HG03354 (cell line): ENCODE data around the gene MRAP.
"Not testable (repeated sequence)": the region's sequence is repeated elsewhere in the genome, so short reads cannot be mapped to it uniquely, and the experiment has no call there.

Source experiments
- ATAC-seq: cut with Tn5 transposase; IDR thresholded peaks from one replicate; pipeline ENCODE4 v1.9.1; 2021; ENCODE audit warnings: mild to moderate bottlenecking; ENCODE audit not compliant: unreplicated experiment, poor library complexity, severe bottlenecking

Gene MRAP

DNA sequence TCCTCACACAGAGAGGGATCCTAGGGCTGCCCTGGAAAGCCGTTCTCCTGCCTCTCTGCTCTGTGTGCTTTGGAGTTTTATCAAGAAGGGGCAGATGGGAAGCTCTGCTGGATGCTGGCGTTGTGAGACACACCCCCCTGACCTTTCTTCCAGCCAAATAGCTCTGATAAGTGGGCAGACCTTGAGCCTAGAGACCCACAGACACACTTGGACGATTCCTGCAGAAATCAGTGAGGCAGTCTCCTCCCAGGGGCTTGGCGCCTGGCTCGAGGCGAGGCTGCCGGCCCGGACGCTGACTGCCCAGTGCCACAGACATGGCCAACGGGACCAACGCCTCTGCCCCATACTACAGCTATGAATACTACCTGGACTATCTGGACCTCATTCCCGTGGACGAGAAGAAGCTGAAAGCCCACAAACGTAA lies at the start of gene MRAP:
Gene MRAP (plus strand): TSS at position 198 of the 424 bp plus-strand sequence. CDS start 117 bp downstream, at position 315.
- no peak for ATAC-seq

DNA sequence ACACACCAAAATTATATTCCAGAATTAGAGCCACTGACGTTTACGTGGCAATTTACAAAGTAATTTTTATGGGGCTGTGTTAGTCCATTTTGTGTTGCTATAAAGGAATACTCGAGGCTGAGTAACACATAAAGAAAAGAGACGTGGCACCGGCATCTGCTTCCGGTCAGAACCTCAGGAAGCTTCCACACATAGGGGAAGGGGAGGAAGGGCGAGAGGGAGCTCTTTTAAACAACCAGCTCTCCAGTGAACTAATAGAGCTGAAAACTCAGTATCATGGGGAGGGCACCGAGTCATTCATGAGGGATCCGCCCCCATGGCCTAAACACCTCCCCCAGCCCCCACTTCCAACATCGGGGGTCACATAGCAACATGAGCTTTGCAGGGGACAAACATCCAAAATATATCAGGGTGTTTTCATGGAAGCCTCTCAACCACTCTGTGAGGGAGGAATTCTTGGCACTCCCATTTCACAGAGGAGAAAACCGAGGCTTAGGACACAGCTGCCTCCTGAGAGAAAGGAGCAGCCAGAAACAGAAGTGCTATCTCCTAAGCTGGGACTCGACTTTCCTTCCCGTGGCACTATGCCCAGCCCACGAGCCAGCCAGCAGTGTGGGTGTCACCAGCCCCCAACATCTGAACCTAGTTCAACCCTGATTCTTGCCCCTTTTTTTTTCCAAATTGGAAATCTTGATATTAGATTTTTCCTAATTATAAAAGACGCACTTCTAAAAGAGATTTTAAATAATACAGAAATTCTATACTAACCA lies 49.0 kb upstream of the MRAP start:
- no peak for ATAC-seq

DNA sequence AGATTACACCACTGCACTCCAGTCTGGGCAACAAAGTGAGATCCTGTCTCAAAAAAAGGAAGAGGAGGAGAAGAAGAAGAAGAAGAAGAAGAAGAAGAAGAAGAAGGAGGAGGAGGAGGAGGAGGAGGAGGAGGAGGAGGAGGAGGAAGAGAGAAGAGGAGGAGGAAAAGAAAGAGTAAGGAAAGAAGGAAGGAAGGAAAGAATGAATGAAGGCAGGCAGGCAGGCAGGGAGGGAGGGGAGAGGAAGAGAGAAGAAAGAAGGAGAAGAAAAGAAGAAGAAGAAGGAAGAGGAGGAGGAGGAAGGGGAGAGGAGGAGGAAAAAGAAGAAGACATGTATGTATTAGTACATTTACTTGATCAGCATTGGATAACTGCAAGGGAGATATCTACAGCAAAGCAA lies 46.5 kb upstream of the MRAP start:
- no peak for ATAC-seq

DNA sequence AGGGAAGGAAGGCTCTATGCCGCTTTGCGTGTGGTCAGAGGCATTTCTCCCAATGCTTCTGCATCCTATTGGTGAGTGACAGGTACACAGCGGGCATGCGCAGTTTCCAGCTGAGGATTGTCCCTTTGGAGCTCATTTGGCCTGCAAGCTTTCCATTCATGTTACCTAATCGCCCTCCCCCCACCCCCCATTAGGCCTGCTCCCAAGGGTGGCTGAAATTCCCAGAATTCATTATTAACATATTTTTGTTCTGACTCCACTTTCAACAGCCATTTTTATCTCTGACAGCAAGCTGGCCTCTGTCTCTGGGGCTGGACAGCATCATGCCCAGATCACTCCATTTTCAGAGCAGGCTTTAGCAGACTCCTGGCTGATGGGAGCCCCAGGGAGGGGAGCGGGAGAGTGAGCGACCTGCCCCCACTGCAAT lies 45.4 kb upstream of the MRAP start:
- ATAC-seq: no peak

DNA sequence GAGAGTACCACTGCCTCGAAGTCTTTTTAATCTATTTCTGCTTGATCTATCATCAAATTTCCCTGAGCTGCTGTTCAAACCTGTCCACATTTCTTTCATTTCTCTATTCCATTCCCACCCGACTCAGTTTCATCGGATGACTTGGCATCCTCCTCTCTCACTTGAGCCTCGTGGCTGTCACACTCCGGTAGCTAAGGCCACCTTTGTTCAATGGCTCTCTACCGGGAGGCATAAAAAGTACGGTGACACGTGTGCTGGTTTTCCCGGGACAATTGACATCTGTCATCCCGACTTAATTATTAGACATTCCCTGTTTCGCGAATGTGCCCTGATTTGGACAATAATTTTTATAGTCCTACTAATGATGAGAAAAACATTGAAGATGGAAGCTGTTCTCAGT lies 42.4 kb upstream of the MRAP start:
- ATAC-seq: no peak

DNA sequence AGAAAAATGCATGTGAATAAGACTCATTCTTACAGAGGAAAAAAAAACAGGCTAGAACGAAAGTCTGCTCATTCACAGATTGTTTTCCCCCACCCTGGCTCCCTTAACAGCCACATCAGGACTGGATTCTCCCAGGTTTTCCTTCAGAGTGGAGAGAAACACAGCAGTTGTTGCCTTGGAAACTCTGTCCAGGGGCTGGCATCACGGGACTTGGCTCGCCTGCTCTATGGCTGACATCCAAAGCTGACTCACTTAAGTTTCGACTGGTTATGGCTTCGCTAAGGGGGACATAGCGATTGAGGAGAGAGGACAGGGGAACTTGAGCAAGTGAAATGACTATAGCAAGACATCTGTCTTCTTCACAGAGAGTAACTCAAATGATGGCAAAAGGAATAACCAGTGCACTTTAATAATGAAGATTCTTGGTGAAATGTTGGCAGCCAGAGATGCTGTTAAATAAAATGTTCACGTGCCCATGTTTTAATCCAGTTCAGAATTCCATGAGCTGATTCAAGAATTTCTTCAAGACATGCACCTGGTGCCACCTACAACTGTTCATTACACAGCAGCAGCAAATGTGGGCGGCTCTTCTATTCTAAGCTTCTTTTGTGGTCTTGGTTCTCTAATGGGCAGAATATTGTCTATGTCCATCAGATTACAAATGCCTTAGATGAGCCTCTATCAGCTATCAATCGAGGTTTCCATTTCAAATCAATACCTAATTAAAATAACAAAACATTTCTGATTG lies 41.6 kb upstream of the MRAP start:
- ATAC-seq: no peak

DNA sequence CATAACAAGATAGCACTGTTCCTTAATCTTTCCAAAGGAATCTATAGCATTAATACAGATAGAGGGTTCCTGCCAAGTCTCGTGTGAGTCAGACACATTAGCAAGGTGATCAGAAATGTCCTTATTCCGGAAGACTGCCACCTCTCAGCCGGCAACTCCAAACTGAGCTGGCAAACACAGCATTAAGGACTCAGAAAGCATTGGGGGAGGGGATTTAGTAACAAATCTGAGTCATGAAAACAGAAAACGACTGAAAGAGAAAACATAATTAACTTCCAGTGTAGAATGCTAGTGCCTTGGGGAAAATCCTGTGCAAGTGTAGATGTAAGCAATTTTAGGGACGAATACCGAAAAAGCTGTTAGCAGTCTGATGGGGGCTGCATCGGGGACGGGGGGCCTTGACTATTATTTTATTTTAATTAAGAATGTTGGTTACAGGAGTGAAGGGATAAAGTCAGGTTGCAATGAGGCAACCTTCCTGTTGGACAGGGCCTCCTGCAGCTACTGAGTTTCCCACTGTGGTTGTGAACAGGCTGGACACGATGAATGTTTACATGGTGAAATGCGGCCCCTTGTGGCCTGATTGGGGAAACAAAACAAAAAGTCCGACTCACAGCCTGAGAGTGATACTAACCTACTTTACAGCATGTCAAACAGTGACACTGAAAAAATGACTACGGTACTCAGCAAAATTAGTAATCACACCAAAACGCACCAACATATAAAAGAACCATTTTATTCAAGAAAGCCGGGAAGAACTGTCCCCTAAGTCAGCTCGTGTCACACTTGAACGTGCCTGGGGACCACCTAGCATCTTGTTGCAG lies 40.5 kb upstream of the MRAP start:
- peak; percentile 78 for ATAC-seq

DNA sequence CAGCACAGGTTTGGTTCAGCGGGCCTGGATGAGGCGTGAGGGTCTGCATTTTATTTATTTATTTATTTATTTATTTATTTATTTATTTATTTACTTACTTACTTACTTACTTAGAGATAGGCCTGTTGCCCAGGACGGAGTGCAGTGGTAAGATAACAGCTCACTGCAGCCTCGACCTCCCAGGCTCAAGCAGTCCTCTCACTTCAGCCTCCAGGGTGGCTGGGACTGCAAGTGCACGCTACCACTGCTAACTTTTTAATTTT lies 39.9 kb upstream of the MRAP start:
- not testable (repeated sequence) for ATAC-seq

DNA sequence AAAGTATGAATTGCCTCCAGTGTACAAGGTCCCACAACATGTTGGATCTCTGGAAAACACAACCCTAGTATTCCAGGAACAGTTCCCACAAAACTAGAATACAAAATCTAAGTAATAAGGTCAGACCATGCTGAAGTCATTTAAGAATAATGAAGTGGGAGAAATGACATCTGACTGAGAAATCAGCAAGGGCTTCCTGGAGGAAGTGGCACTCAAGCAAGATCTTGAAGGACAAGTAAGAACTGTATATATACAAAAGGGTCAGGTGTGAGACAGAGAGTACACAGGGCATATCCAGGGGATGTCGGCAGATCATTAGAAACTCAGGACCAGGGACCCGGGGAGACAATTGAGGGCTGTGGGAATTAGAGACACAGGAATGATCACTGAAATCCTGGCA lies 38.5 kb upstream of the MRAP start:
- ATAC-seq: no peak

DNA sequence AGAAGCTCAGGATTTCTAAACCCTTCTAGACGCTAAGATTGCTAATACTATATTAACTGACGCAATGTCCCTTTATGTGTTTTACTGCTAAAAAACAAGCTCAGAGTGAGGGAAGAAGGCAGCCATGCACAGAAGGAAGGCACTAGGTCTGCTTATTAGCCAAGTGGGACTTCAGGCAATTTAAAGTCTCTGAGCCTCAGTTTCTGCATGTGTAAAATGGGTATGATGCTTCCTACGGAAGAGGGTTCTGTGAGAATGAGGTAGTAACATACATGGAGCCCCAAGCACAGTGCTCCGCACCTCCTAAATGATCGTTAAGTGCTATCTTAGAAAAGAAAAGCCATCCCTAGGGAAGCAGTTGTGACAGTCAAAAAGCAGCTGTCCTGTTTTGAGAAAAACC lies 36.7 kb upstream of the MRAP start:
- no peak for ATAC-seq

DNA sequence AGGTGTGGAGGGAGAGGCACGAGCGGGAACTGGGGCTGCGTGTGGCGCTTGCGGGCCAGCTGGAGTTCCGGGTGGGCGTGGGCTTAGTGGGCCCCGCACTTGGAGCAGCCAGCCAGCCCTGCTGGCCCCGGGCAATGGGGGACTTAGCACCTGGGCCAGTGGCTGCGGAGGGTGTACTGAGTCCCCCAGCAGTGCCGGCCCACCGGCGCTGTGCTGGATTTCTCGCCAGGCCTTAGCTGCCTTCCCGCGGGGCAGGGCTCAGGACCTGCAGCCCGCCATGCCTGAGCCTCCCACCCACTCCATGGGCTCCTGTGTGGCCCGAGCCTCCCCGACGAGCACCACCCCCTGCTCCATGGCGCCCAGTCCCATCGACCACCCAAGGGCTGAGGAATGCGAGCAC lies 33.3 kb upstream of the MRAP start:
- ATAC-seq: not testable (repeated sequence)

DNA sequence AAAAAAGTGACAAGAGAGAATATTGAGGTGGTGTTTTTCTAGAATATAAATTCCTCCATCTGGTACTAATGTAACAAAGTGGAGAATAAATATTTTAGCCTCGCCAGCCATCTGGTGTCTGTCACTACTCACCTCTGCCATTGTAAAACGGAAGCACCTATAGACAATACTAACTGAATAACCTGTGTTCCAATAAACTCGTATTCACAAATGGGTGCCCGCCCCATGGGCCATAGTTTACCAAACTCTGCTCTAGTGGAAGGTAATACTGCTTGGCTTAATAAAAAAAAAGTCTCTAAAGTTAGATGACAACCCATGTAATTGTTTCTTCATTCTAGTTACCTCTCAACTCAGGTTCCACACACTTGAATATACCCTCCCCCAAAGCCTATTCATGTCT lies 27.9 kb upstream of the MRAP start:
- no peak for ATAC-seq

DNA sequence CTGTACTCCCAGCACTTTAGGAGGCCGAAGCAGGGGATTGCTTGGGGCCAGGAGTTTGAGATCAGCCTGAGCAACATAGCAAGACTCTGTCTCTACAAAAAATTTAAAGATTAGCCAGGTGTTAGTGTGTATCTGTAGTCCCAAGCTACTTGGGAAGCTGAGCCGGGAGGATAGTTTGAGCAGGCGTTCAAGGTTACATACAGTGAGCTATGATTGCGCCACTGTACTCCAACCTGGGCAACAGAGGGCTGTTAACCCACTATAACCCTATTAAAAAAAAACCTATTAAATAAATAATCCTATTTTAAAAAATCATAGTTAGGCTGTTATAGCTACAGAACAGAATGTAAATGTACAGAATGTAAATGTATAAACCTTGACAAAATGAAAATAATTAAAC lies 22.0 kb upstream of the MRAP start:
- no peak for ATAC-seq

DNA sequence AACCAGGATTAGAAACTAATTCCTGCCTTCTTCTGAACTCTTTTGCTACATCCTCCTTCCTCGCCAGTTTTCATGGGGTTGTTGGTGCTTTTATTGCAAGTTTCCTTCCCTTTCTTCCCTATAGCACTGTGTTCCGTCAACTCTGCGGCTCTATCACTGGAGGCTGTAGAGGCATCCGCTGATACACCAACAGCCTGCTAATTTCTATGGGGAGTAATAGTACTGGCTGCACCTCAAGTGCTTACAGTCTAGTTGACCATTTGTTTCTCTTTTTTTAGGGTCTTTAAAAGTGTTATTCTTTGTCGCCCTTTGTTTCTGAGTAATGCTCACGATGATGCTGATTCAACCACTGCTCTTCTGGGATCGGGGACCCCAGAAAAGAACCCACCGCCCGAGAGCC lies 20.6 kb upstream of the MRAP start:
- ATAC-seq: peak; percentile 26

DNA sequence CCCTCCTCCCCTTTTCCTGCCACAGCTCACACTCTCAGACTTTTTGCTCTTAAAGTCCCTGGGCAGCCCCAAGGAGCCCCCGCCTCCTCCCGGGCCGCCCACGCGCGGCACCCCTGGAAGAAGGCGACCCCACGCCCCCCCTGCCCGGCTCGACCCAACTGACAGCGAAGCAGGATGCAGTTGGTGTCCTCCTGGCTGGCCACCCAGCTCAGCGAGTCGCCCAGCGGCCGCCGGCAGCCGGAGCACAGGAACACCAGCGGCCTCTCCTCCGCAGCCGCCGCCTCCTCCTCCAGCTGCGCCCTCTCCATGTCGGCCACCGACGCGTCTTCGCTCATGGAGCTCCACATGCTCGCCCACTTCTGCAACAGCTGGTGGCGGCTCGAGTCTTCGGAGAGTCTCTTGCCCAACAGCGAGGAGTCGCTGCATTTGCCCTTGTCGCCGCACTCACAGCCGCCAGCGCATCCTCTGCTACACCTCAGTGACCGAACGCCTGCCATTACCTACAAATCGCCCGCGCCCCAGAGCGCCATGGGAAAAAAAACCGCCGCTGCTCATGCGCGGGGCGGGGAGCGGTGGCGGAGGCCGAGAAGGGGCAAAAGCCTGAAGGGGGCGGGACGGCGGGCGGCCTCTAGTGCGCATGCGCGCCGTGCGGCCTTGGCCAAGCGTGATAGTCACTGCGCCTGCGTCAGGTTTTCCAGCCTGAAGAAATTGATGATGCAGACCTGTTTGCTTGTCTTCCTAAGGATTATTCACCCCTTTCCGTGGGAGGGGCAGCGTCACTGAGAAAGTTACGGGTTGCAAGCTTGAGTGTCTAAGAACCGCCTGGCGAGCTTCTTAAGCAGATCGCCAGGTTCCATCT lies 19.9 kb upstream of the MRAP start, which contains the start of gene MIS18A:
Gene MIS18A (minus strand): TSS at position 532 of the 859 bp plus-strand sequence. CDS start 35 bp downstream, at position 497.
- peak; percentile 95 for ATAC-seq

DNA sequence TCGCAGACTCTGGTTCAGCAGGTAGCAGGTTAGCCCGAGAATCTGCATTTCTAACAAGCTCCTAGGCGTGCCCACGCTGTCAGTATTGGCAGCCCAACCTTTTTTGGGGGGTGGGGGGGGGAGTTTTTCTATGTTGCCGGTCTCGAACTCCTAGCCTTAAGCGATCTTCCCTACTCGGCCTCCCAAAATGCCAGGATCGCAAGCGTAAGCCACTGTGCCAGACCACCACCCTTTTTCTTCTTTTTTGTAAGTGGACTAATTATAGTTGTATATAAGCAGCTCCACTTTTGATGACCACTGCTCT lies 19.3 kb upstream of the MRAP start:
- ATAC-seq: no peak

DNA sequence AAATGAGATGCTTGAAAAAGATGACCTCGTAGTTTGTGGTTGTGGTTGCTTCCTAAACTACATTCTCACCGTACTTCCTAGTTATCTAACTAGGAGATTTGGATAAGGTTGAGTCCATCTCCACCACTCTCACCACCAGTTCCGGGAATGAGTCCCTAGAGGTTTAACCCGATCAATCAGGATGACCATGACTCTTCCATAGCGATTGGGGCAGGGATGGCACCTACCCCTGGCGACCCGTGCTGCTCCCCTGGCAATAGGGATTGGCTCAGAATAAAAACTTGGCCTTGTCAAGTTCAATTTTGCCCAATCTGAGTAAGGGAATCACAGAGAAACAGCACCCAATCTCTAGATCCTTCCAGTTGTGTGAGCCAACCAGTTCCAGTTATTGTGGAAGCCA lies 17.1 kb upstream of the MRAP start:
- no peak for ATAC-seq

DNA sequence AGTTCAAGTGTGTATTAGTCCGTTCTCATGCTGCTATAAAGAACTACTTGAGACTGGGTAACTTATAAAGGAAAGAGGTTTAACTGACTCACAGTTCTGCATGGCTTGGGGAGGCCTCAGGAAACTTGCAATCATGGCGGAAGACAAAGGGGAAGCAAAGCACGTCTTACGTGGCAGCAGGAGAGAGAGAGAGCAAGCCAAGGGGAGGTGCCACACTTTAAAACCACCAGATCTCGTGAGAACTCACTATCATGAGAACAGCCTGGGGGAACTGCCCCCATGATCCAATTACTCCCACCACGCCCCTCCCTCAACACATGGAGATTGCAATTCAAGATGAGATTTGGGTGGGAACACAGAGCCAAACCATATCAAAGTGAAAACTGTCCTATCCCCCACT lies 15.7 kb upstream of the MRAP start:
- ATAC-seq: no peak

DNA sequence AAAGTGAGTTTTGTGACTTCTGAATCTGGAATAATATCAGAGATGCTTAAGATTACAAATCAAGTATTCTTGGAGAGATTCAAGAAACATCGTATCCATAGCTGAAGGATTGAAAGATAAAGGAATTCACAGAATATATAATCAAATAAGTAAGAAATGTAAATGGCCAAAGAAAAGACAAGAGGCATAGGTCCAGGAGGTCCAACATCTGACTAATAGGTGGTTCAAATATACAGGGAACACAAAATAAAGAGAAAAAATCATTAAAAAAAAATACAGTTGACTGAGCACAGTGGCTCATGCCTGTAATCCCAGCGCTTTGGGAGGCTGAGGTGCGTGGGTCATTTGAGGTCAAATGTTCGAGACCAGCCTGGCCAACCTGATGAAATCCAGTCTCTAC lies 13.2 kb upstream of the MRAP start:
- ATAC-seq: no peak

DNA sequence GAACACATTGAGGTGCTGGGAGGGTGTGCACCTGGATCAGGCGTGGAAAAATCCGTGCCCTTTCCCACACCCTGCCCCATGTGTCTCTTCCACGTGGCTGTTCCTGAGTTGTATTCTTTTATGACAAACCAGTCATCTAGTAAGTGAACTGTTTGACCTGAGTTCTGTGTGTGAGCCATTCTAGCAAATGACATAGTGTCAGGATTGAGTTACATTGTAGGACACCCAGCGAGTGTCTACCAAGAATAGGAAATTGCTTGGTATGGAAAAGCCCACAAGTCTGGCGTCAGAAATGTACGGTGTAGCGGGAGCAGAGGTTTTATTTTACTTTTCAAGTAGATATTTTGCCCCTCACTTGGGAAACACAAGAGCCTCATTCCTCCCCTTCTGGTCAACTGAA lies 1.2 kb upstream of the MRAP start:
- no peak for ATAC-seq
